ENCODE data around the gene ADAMTS12.

DNA sequence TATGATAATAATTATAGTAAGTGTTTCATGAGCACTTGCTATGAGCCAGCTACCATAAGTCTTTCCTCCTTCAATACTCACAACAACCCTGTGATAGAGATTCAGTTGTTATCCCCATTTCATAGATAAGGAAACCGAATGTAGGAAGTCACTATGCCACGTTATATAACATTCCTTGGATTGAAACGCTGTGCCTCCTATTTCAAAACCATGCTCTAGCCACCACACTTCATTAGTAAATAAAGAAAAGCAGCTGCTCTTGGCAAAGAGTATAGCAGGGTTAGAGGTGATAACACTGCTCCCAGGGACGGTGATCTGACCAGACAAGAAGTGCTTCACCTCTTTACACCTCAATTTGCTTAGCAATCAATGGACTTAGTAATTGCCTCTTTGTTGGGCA is 5.5 kb downstream of the ADAMTS12 start:
- TF ChIP-seq POLR2A (IDR thresholded peaks at IDR 0.05; ENCODE audit: low read depth, low read length) = no peak
- no peak for TF ChIP-seq TAF1 (IDR thresholded peaks at IDR 0.05; ENCODE audit: low read depth, low read length)
- no peak for TF ChIP-seq POLR2AphosphoS5 (IDR thresholded peaks at IDR 0.05; ENCODE audit: low read depth, low read length)
